GM12878 (cell line): ENCODE data around the gene KLF12.

ENCODE experiments used
- EP300 ChIP-seq, 2 experiments: fragments of 150-350 bp in 1 of 2; IDR thresholded peaks; 2 replicates each; pipeline ENCODE4 v1.6.1; 2011 to 2012; ENCODE audit warnings: low read depth in 2 of 2, low read length in 2 of 2, borderline replicate concordance in 1 of 2, improper control_type of control experiment in 1 of 2, inconsistent platforms in 1 of 2; ENCODE audit not compliant: control insufficient read depth in 1 of 2
- FOS ChIP-seq: IDR thresholded peaks from 3 replicates; pipeline ENCODE4 v1.6.1; 2011; ENCODE audit warnings: borderline replicate concordance; ENCODE audit not compliant: insufficient read length; ENCODE audit errors: extremely low read depth
- POLR2A ChIP-seq: IDR thresholded peaks from 2 replicates; pipeline ENCODE4 v1.6.1; 2011; ENCODE audit warnings: low read depth, mild to moderate bottlenecking, low read length
- RAD21 ChIP-seq: IDR thresholded peaks from 2 replicates; pipeline ENCODE4 v1.6.1; 2011; ENCODE audit warnings: mild to moderate bottlenecking, low read depth, low read length, moderate library complexity; ENCODE audit not compliant: insufficient read depth
- TARDBP ChIP-seq: IDR thresholded peaks from 2 replicates; pipeline ENCODE4 v1.6.1; 2016; ENCODE audit warnings: borderline replicate concordance
- YY1 ChIP-seq: IDR thresholded peaks from 2 replicates; pipeline ENCODE4 v1.6.1; 2011; ENCODE audit warnings: low read depth, mild to moderate bottlenecking, low read length
- ZNF207 ChIP-seq: fragments of 450-650 bp; IDR thresholded peaks from 2 replicates; pipeline ENCODE4 v1.6.1; 2014; ENCODE audit warnings: antibody characterized with exemption, mild to moderate bottlenecking, borderline replicate concordance
- TF ChIP-seq, protein P1 (sequence below): IDR thresholded peaks from 2 replicates; pipeline ENCODE4 v1.6.1; 2012; ENCODE audit warnings: mild to moderate bottlenecking, low read depth, low read length

DNA sequence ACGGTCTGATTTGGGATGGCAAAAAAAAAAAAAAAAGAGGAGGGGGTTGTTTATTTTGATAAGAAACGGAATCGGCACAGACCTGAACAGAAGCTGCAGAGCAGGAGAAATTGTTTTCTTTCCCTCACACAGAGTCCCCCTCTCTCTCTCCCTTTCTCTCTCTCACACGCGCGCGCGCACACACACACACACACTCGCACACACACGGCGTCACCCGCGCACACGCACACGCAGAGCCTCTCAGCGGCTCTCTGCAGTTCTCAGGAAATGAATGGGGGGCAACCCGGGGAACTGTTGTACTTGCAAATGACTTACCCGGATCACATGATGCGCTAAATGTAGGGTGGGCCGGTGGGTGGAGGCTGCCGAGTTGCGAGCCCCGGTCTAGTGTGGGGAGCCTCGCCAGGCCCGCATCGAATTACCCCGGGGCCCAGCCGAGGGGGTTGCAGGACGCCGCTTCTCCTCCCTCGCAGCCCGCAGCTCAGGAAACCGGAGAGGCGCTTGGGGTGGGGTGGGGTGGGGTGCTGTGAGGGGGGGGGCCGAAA lies 475 bp downstream of the KLF12 start:
- TF ChIP-seq EP300 (IDR thresholded peaks at IDR 0.05; ENCODE audit: borderline replicate concordance in 1 of 2, control insufficient read depth in 1 of 2, low read depth in 2 of 2, low read length in 2 of 2) (peak in 1 of 2 experiments; percentile 25; a peak in 1 of 4 replicates), ZNF207 (0 out of 2 replicates have a peak, but pooled peaks have one; percentile 30), POLR2A (no peak; the same call in none of the 2 replicates), FOS (no peak), RAD21 (0 out of 2 replicates have a peak, but pooled peaks have one; percentile 1), YY1 (peak; percentile 15; the same call in 1 of the 2 replicates), TARDBP (no peak)
- TF ChIP-seq, protein P1, sequence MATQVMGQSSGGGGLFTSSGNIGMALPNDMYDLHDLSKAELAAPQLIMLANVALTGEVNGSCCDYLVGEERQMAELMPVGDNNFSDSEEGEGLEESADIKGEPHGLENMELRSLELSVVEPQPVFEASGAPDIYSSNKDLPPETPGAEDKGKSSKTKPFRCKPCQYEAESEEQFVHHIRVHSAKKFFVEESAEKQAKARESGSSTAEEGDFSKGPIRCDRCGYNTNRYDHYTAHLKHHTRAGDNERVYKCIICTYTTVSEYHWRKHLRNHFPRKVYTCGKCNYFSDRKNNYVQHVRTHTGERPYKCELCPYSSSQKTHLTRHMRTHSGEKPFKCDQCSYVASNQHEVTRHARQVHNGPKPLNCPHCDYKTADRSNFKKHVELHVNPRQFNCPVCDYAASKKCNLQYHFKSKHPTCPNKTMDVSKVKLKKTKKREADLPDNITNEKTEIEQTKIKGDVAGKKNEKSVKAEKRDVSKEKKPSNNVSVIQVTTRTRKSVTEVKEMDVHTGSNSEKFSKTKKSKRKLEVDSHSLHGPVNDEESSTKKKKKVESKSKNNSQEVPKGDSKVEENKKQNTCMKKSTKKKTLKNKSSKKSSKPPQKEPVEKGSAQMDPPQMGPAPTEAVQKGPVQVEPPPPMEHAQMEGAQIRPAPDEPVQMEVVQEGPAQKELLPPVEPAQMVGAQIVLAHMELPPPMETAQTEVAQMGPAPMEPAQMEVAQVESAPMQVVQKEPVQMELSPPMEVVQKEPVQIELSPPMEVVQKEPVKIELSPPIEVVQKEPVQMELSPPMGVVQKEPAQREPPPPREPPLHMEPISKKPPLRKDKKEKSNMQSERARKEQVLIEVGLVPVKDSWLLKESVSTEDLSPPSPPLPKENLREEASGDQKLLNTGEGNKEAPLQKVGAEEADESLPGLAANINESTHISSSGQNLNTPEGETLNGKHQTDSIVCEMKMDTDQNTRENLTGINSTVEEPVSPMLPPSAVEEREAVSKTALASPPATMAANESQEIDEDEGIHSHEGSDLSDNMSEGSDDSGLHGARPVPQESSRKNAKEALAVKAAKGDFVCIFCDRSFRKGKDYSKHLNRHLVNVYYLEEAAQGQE: no peak
